Measurements from ENCODE around the gene CD320.
"Not testable (repeated sequence)": the region's sequence is repeated elsewhere in the genome, so short reads cannot be mapped to it uniquely, and the experiment has no call there.

Gene CD320

DNA sequence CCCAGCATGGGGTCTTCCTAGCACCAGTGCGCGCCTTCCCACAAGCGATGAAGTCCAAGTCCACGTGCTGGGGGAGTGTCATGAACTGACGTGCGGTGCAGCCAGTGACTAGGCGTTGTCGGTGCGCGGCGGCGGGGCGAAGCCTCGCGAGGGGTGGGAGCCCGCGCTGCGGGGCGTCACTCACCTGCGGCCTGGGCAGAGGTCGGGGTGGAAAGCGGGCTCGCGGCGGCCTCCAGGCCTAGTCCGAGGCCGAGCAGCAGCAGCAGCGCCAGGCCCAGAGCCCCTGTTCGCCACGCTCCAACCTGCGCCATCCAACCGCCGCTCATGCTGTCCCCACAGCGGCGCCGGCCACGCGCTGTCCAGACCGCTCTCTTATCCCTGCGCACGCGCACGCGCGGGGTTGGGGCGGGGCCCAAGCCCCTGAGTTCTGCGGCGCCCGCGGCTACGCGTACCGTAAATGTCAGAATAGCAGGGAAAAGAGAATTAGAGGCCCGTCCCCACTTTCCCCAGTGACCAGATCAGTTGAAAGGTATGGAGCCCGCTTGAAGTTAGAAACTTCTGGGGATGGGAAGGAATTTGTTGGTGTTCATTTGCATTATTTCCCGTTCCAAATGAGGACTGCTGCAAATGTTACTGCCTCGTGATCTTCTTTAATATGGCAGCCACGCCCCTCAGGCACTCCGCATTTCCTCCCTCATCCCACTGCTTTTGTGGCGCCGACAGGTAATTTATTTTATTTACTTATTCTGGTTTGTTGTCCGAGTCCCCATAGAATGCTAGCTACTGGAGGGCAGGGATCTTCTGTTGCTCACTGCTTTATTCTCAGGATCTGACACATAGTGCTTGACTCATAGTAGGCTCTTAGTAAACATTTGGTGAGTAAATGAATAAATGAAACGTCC, at the start of gene CD320:
CD320 (minus strand) TSS at position 394 of the 902 bp plus-strand sequence; CDS start at position 326, 68 bp downstream.
- Histone ChIP-seq H3K4me1 (ENCODE audit: control insufficient read depth in 1 of 2, insufficient read depth in 1 of 2, low read depth in 1 of 2, low read length in 1 of 2) (peaks cover 12 to 13% of the 10 kb centered on the region in 2 experiments), H3K36me3 (peaks cover 46% of the 10 kb centered on the region), H3K4me3 (ENCODE audit: low read depth in 1 of 2, low read length in 1 of 2) (peak within 1 kb of the TSS; percentile 47 to 49), H3K9me3 (no peaks in the 10 kb centered on the region), H3K27ac (no peak within 1 kb of the TSS), H3K27me3 (peaks cover 14% of the 10 kb centered on the region)
- TF ChIP-seq CTCF (IDR thresholded peaks at IDR 0.05) = no peak

- H3K27ac ChIP-seq = no peak overlapping the region
- H3K4me3 ChIP-seq (ENCODE audit: low read depth in 1 of 2, low read length in 1 of 2) = no peak overlapping the region
- peaks cover 37% of the 10 kb centered on the region for H3K27me3 ChIP-seq
- H3K9me3 ChIP-seq = no peaks in the 10 kb centered on the region
- H3K36me3 ChIP-seq = no peaks in the 10 kb centered on the region
- no peak for TF ChIP-seq CTCF (IDR thresholded peaks at IDR 0.05)
- H3K4me1 ChIP-seq (ENCODE audit: control insufficient read depth in 1 of 2, insufficient read depth in 1 of 2, low read depth in 1 of 2, low read length in 1 of 2) = peaks cover 0 to 7% of the 10 kb centered on the region in 2 experiments
Observed at GRCh38 chr19:8357007-8357521, 48.9 kb upstream of the CD320 start.

DNA sequence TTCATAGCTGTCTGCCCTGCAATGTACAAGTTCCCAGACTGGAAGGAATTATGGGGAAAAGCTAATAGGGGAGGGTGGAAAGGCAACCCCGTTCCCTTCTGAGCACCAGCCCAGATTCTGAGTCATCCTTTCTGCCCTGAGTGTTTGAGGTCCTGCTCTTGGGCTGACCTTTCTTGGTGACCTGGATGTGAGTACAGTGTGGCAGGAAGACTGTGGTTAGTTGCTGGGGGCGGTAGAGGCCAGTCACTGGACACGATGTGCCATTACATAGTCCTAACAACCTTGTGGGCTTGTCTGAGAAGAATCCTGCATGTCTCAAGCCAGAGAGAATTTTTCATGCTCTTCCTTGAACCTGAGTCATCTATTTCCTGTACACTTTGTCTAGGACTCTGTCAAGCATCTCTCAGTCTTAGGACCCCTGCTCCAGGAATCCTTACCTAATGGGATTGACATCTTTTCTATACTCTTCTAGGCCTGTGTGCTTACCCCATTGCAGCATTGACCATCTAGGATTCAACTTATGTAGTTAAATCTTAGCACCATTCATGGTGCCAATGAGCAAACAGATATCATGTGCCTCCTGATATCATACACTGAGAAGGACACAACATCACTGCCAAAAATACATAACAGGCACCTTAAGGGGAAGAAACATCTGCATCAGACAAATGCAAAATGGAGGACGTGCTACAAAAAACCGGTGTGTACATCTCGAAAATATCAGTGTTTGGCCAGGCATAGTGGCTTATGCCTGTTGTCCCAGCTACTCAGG, 47.7 kb upstream of the CD320 start:
- no peak for TF ChIP-seq CTCF (IDR thresholded peaks at IDR 0.05)
- Histone ChIP-seq H3K36me3 (no peaks in the 10 kb centered on the region), H3K4me3 (ENCODE audit: low read depth in 1 of 2, low read length in 1 of 2) (no peak overlapping the region), H3K27me3 (peaks cover 38% of the 10 kb centered on the region), H3K27ac (no peak overlapping the region), H3K4me1 (ENCODE audit: control insufficient read depth in 1 of 2, insufficient read depth in 1 of 2, low read depth in 1 of 2, low read length in 1 of 2) (peaks cover 0 to 7% of the 10 kb centered on the region in 2 experiments), H3K9me3 (no peaks in the 10 kb centered on the region)

GRCh38 chr19:8352845-8353244, 44.7 kb upstream of the CD320 start:
- not testable (repeated sequence) for H3K4me3 ChIP-seq (ENCODE audit: low read depth in 1 of 2, low read length in 1 of 2); H3K4me1 ChIP-seq (ENCODE audit: control insufficient read depth in 1 of 2, insufficient read depth in 1 of 2, low read depth in 1 of 2, low read length in 1 of 2)

DNA sequence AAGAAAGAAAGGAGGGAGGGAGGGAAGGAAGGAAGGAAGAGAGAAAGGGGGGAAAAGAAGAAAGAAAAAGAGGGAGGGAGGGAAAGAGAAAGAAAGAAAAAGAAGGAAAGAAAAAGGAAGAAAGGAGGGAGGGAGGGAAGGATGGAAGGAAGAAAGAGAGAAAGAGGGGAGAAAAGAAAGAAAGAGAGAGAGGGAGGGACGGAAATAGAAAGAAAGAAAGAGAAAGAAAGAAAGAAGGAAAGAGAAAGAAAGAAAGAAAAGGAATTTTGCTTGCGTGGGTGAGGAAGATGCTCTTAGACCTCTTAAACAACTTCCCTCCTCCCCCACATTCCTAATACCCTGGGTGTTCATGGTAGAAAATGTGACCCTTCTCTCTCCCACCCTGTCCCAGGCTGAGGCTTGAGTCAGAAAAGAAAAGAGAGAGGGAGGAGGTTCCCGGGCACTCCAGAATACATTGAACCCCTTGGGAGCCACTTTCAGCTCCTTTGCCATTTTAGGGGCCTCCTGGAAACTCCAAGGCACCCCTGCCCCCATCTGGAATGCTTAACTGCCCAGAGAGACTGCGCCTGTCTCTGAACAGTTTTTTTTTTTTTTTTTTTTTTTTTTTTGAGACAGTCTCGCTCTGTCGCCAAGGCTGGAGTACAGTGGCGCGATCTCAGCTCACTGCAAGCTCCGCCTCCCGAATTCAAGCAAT, 44.1 kb upstream of the CD320 start:
- no peak for TF ChIP-seq CTCF (IDR thresholded peaks at IDR 0.05)
- H3K4me3 ChIP-seq (ENCODE audit: low read depth in 1 of 2, low read length in 1 of 2) = no peak overlapping the region
- H3K9me3 ChIP-seq = no peaks in the 10 kb centered on the region
- H3K27ac ChIP-seq = no peak overlapping the region
- peaks cover 0 to 7% of the 10 kb centered on the region in 2 experiments for H3K4me1 ChIP-seq (ENCODE audit: control insufficient read depth in 1 of 2, insufficient read depth in 1 of 2, low read depth in 1 of 2, low read length in 1 of 2)
- H3K36me3 ChIP-seq = no peaks in the 10 kb centered on the region
- peaks cover 42% of the 10 kb centered on the region for H3K27me3 ChIP-seq

More at GRCh38 chr19:8352845-8353244, 44.7 kb upstream of the CD320 start:
- peaks cover 42% of the 10 kb centered on the region for H3K27me3 ChIP-seq
- not testable (repeated sequence) for H3K36me3 ChIP-seq, H3K9me3 ChIP-seq, H3K27ac ChIP-seq

DNA sequence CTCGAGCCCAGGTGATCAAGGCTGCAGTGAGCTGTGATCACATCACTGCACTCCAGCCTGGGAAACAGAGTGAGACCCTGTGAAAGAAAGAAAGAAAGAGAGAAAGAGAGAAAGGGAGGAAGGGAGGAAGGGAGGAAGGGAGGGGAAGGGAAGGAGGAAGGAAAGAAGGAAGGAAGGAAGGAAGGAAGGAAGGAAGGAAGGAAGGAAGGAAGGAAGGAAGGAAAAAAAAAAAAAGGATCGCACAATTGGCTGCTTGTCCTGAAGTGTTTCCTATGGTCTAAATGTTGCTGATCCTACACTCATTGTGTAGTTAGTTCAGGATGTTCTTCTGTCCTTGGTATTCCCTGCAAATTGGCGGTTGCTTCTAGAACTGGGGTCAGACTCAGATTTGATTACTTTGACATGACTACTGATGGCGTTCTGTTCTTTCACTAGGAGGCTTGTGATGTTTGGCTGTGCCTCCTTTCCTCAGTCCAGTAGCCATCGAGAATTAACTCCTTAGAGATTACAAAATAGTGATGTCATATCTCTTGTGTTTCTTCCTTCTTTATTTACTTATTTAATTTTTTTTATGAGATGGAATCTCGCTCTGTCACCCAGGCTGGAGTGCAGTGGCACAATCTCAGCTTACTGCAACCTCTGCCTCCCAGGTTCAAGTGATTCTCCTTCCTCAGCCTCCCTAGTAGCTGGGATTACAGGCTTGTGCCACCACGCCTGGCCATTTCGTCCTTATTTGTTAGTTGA, 41.6 kb upstream of the CD320 start:
- H3K27ac ChIP-seq; H3K36me3 ChIP-seq; H3K4me1 ChIP-seq (ENCODE audit: control insufficient read depth in 1 of 2, insufficient read depth in 1 of 2, low read depth in 1 of 2, low read length in 1 of 2); H3K9me3 ChIP-seq; H3K4me3 ChIP-seq (ENCODE audit: low read depth in 1 of 2, low read length in 1 of 2): not testable (repeated sequence)
- H3K27me3 ChIP-seq = peaks cover 52% of the 10 kb centered on the region
